Fibroblast of lung (primary cell): ENCODE measurements around the gene CPB1.

Experiments used
- EZH2 ChIP-seq: IDR thresholded peaks from 2 replicates; pipeline ENCODE4 v1.5.1; 2012; ENCODE audit warnings: low read length, control low read depth, mild to moderate bottlenecking; ENCODE audit errors: missing control alignments
- TF ChIP-seq, protein P1 (sequence below), 2 donors: IDR thresholded peaks in 1 of 2; conservative IDR thresholded peaks in 1 of 2; 1 replicate in 1 of 2; 2 replicates in 1 of 2; pipeline ENCODE4 v1.5.1; 2011 to 2012; ENCODE audit warnings: low read length in 2 of 2, control low read depth in 1 of 2, inconsistent platforms in 1 of 2, low read depth in 1 of 2, mild to moderate bottlenecking in 1 of 2

DNA sequence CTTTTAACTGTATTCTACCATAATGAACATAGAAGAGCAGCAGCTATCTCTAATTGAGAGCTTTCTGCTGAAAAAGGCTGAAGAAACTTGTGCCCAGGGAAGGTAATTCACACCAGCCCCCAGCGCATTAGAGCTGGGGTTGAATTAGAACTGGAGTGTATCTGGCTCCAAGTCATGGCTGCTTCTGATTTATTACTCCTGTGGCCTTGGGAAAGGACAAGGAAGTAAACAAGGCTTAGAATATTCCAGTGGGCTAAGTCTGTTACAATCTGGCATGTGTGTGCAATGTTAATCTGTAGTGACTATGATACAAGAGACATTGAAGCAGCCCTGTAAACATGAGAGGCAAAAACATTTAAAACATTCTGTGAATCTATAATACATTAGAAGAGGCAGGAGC, 55.6 kb downstream of the CPB1 start:
- TF ChIP-seq, protein P1, sequence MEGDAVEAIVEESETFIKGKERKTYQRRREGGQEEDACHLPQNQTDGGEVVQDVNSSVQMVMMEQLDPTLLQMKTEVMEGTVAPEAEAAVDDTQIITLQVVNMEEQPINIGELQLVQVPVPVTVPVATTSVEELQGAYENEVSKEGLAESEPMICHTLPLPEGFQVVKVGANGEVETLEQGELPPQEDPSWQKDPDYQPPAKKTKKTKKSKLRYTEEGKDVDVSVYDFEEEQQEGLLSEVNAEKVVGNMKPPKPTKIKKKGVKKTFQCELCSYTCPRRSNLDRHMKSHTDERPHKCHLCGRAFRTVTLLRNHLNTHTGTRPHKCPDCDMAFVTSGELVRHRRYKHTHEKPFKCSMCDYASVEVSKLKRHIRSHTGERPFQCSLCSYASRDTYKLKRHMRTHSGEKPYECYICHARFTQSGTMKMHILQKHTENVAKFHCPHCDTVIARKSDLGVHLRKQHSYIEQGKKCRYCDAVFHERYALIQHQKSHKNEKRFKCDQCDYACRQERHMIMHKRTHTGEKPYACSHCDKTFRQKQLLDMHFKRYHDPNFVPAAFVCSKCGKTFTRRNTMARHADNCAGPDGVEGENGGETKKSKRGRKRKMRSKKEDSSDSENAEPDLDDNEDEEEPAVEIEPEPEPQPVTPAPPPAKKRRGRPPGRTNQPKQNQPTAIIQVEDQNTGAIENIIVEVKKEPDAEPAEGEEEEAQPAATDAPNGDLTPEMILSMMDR (conservative IDR thresholded peaks at IDR 0.05 in 1 of 2, IDR thresholded peaks at IDR 0.05 in 1 of 2; ENCODE audit: low read depth in 1 of 2, low read length in 2 of 2), result no peak
- TF ChIP-seq EZH2, result no peak
